ENCODE results near the gene ZNHIT2. TPM values are rescaled to one million over a fixed set of nuclear protein-coding genes. Genes with fewer than 3 reads are reported as not detected.

ZNHIT2 gene
- total RNA-seq, 1 donor from 2014 or later, result 11.4 TPM

GRCh38 chr11:65159012-65159411, 41.5 kb upstream of the ZNHIT2 start:
- Mint-ChIP-seq H3K9me3 (no peaks in the 10 kb centered on the region), H3K27me3 (peaks cover 3% of the 10 kb centered on the region), H3K36me3 (no peaks in the 10 kb centered on the region), H3K27ac (no peak overlapping the region), H3K4me1 (ENCODE audit: unreplicated experiment) (no peaks in the 10 kb centered on the region), H3K4me3 (no peak overlapping the region)
- no peak for TF ChIP-seq CTCF (conservative IDR thresholded peaks at IDR 0.05)
- no peak for DNase-seq (ENCODE audit: extremely low spot score, unreplicated experiment)

- Mint-ChIP-seq H3K27ac (no peak overlapping the region), H3K27me3 (peaks cover 6% of the 10 kb centered on the region), H3K4me3 (no peak overlapping the region), H3K4me1 (ENCODE audit: unreplicated experiment) (no peaks in the 10 kb centered on the region), H3K9me3 (no peaks in the 10 kb centered on the region), H3K36me3 (no peaks in the 10 kb centered on the region)
- no peak for DNase-seq (ENCODE audit: extremely low spot score, unreplicated experiment)
- no peak for TF ChIP-seq CTCF (conservative IDR thresholded peaks at IDR 0.05)
Measured at GRCh38 chr11:65157336-65157735, 39.8 kb upstream of the ZNHIT2 start.

DNA sequence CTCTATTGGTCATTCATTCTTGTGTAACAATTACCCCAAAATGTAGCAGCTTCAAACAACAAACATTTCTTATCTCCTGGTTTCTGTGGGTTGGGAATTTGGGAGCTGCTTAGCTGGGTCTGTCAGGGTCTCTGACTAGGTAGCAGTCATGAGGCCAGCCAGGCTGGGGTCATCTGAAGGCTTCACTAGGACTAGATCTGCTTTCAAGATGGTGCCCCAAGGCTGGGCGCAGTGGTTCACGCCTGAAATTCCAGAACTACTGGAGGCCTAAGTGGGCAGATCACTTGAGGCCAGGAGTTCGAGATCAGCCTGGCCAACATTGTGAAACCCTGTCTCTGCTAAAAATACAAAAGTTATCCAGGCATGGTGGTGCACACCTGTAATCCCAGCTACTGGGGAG, 39.4 kb upstream of the ZNHIT2 start:
- DNase-seq (ENCODE audit: extremely low spot score, unreplicated experiment), result no peak
- no peak for TF ChIP-seq CTCF (conservative IDR thresholded peaks at IDR 0.05)
- Mint-ChIP-seq H3K4me3 (no peak overlapping the region), H3K4me1 (ENCODE audit: unreplicated experiment) (no peaks in the 10 kb centered on the region), H3K9me3 (no peaks in the 10 kb centered on the region), H3K36me3 (no peaks in the 10 kb centered on the region), H3K27ac (no peak overlapping the region), H3K27me3 (peaks cover 8% of the 10 kb centered on the region)

DNA sequence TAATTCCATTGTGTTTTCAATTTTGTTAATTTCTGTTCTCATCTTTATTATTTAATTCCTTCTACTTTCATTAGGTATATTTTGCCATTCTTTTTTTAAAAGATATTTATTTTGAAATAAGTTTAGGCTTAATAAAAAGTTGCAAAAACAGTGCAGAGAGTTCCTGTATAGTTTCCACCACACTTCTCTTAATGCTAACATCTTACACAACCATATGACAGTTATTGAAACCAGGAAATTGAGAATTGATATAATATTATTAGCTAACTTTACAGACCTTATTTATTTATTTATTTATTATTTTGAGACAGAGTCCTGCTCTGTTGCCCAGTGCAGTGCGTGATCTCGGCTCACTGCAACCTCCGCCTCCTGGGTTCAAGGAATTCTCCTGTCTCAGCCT, 38.8 kb upstream of the ZNHIT2 start:
- Mint-ChIP-seq H3K4me1 (ENCODE audit: unreplicated experiment) (no peaks in the 10 kb centered on the region), H3K36me3 (no peaks in the 10 kb centered on the region), H3K4me3 (no peak overlapping the region), H3K9me3 (no peaks in the 10 kb centered on the region), H3K27ac (no peak overlapping the region), H3K27me3 (peaks cover 11% of the 10 kb centered on the region)
- DNase-seq (ENCODE audit: extremely low spot score, unreplicated experiment), result no peak
- no peak for TF ChIP-seq CTCF (conservative IDR thresholded peaks at IDR 0.05)

DNA sequence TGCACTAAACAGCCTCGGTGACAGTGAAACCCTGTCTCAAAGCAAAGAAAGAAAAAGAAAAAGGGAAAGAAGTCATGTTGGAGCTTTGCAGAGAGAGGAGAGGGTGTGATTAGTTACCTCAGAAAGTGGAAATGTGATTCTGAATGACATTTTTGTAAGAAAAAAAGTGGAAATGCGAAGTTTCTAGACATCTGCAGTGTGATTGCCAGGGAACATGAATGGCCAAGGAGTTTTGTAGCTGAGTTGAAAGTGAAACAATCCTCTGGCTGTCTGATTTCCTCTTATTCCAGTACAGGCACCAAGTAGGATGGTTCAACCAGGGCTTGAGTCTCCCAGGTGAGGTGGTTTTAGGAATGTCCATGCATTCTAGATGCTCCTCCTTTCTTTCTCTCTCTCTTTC, 34.6 kb upstream of the ZNHIT2 start:
- Mint-ChIP-seq H3K4me1 (ENCODE audit: unreplicated experiment) (peaks cover 12% of the 10 kb centered on the region), H3K9me3 (no peaks in the 10 kb centered on the region), H3K27me3 (peaks cover 9% of the 10 kb centered on the region), H3K4me3 (no peak overlapping the region), H3K27ac (no peak overlapping the region), H3K36me3 (no peaks in the 10 kb centered on the region)
- DNase-seq (ENCODE audit: extremely low spot score, unreplicated experiment), result no peak
- TF ChIP-seq CTCF (conservative IDR thresholded peaks at IDR 0.05), result no peak

DNA sequence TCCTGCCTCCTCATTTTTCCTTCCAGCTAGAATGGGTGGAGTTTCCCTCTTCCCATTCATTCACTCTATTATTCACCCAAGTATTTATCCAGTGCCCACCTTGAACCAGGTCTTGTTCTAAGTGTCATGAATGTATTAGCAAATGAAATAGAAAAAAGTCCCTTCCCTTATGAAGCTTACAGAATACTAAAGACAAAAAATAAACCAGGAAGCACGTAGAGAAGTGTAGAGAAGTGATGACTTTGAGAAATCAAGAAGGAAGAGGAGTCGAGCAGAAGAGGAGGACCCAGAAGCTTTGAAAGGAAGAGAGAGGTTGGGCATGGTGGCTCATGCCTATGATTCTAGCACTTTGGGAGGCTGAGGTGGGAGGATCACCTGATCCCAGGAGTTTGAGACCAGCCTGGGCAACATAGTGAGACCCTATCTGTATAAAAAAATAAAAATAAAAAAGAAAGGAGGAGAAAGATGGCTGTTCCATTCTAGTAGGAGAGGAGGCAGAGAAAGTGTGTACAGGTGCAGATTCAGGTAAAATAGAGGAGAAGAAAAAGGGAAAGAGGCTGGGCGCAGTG, 33.9 kb upstream of the ZNHIT2 start:
- no peaks in the 10 kb centered on the region for H3K36me3 Mint-ChIP-seq
- H3K4me3 Mint-ChIP-seq, result no peak overlapping the region
- no peak for TF ChIP-seq CTCF (conservative IDR thresholded peaks at IDR 0.05)
- H3K27me3 Mint-ChIP-seq, result peaks cover 9% of the 10 kb centered on the region
- no peak overlapping the region for H3K27ac Mint-ChIP-seq
- H3K9me3 Mint-ChIP-seq, result no peaks in the 10 kb centered on the region
- no peak for DNase-seq (ENCODE audit: extremely low spot score, unreplicated experiment)
- H3K4me1 Mint-ChIP-seq (ENCODE audit: unreplicated experiment), result peaks cover 12% of the 10 kb centered on the region

Measured in type B pancreatic cell (in vitro differentiated cells).